ENCODE results near the gene PPP6R3. TPM values are rescaled to one million over a fixed set of nuclear protein-coding genes. Genes with fewer than 3 reads are reported as not detected.

Gene PPP6R3
- total RNA-seq, 4 donors from 2014 or later = 76.6 to 130 (median 94.0) TPM

- no peak for DNase-seq
- peaks cover 0 to 28% (median 0%) of the 10 kb centered on the region in 4 donors for H3K27me3 ChIP-seq
These were observed 203.0 kb downstream of the PPP6R3 start for GRCh38 chr11:68663482-68664010.

GRCh38 chr11:68664141-68664540 is 203.6 kb downstream of the PPP6R3 start:
- TF ChIP-seq CTCF (IDR thresholded peaks at IDR 0.05) = no peak
- TF ChIP-seq POLR2A (IDR thresholded peaks at IDR 0.05) = no peak
- Histone ChIP-seq H3K27ac (no peak overlapping the region), H3K9me3 (no peaks in the 10 kb centered on the region), H3K4me1 (peaks cover 0 to 7% (median 0%) of the 10 kb centered on the region in 3 donors), H3K27me3 (peaks cover 0 to 28% (median 0%) of the 10 kb centered on the region in 4 donors), H3K36me3 (no peaks in the 10 kb centered on the region), H3K4me3 (no peak overlapping the region)
- WGBS, 2 donors = 79 to 84% methylated on average over 4 to 5 of the region's 9 CpGs
- intact Hi-C loops (cut with DNase I) = no loop called here
- no peak for DNase-seq

More at GRCh38 chr11:68663482-68664010, 203.0 kb downstream of the PPP6R3 start:
- no peak overlapping the region for H3K27ac ChIP-seq
- TF ChIP-seq POLR2A (IDR thresholded peaks at IDR 0.05) = no peak
- no peak for TF ChIP-seq CTCF (IDR thresholded peaks at IDR 0.05)
- no peak overlapping the region for H3K4me3 ChIP-seq
- H3K9me3 ChIP-seq = no peaks in the 10 kb centered on the region
- H3K4me1 ChIP-seq = peaks cover 0 to 10% (median 0%) of the 10 kb centered on the region in 3 donors
- no peaks in the 10 kb centered on the region for H3K36me3 ChIP-seq
- WGBS, 2 donors = 86 to 87% methylated on average over 11 to 17 of the region's 18 CpGs
- intact Hi-C loops (cut with DNase I) = no loop called here

GRCh38 chr11:68664906-68665305 is 204.4 kb downstream of the PPP6R3 start:
- Histone ChIP-seq H3K4me1 (no peaks in the 10 kb centered on the region), H3K27ac (no peak overlapping the region), H3K36me3 (no peaks in the 10 kb centered on the region), H3K9me3 (no peaks in the 10 kb centered on the region), H3K4me3 (no peak overlapping the region), H3K27me3 (peaks cover 0 to 28% (median 0%) of the 10 kb centered on the region in 4 donors)
- DNase-seq = no peak
- TF ChIP-seq CTCF (IDR thresholded peaks at IDR 0.05) = no peak
- no peak for TF ChIP-seq POLR2A (IDR thresholded peaks at IDR 0.05)
- WGBS, 2 donors = 80 to 88% methylated on average over 1 to 6 of the region's 7 CpGs
- intact Hi-C loops (cut with DNase I) = no loop called here

Small RNA genes lying within 50 kb of the gene (small RNA-seq; reads per million reads assigned to genes)
- 0 reads per million in 4 donors for gene NDUFA3P2

Other genes starting within 250 kb of the PPP6R3 start
- gene KMT5B, start 247.5 kb upstream of the PPP6R3 start, total RNA-seq = 10 to 100 TPM; 18.4 to 37.6 (median 21.9) TPM
- 10 to 100 TPM; 11.4 to 23.3 (median 12.6) TPM for gene C11orf24, start 188.8 kb upstream of the PPP6R3 start, total RNA-seq
- gene LRP5, start 148.2 kb upstream of the PPP6R3 start, total RNA-seq = 10 to 100 TPM; 13.7 to 24.0 (median 20.9) TPM
- gene GAL, start 223.8 kb downstream of the PPP6R3 start, total RNA-seq = 1 to 10 TPM in 1 of 4 donors, not detected in 3; 2.2 TPM

All from esophagus squamous epithelium (tissue), 5 donors.